Naive B cell (primary cell): Measurements from ENCODE around the gene SGIP1. TPM values are rescaled to one million over a fixed set of nuclear protein-coding genes. Genes with fewer than 3 reads are reported as not detected.

Experiments
- ATAC-seq, 2 donors: fragments of 150-1000 bp; cut with Tn5 transposase; 2 replicates each; pipeline ENCODE4 v1.10.0; 2021; ENCODE audit warnings: low read depth in 2 of 2, mild to moderate bottlenecking in 2 of 2, moderate library complexity in 2 of 2
- DNase-seq: peaks from one replicate; pipeline ENCODE4 v3.0.0; 2022
- H3K27ac Mint-ChIP-seq, 6 donors: one replicate each; pipeline ENCODE4 v1.8.0; 2020 to 2022; ENCODE audit warnings: mild to moderate bottlenecking in 6 of 6, mixed read lengths in 6 of 6, moderate library complexity in 5 of 6, inconsistent platforms in 2 of 6
- H3K27me3 Mint-ChIP-seq, 3 donors: one replicate each; pipeline ENCODE4 v1.8.0; 2021 to 2022; ENCODE audit warnings: mixed read lengths in 3 of 3, mild to moderate bottlenecking in 1 of 3
- H3K36me3 Mint-ChIP-seq, 2 donors: one replicate each; pipeline ENCODE4 v1.8.0; 2020 to 2022; ENCODE audit warnings: mixed read lengths in 2 of 2, inconsistent platforms in 1 of 2, mild to moderate bottlenecking in 1 of 2
- H3K4me1 Mint-ChIP-seq, 3 donors: one replicate each; pipeline ENCODE4 v1.8.0; 2020 to 2022; ENCODE audit warnings: mixed read lengths in 3 of 3, inconsistent platforms in 1 of 3, mild to moderate bottlenecking in 1 of 3, moderate library complexity in 1 of 3
- H3K4me3 Mint-ChIP-seq, 8 donors: one replicate each; pipeline ENCODE4 v1.8.0; 2020 to 2022; ENCODE audit warnings: mild to moderate bottlenecking in 8 of 8, mixed read lengths in 8 of 8, moderate library complexity in 8 of 8, inconsistent platforms in 2 of 8
- H3K9me3 Mint-ChIP-seq, 7 donors: one replicate each; pipeline ENCODE4 v1.8.0; 2020 to 2022; ENCODE audit warnings: mixed read lengths in 7 of 7, mild to moderate bottlenecking in 5 of 7, inconsistent platforms in 2 of 7, moderate library complexity in 1 of 7
- polyA plus RNA-seq, 6 donors: library from polyadenylated mRNA; unstranded; fragments of 300-500 nt; fragmentation: Illumina TruSeq; gene quantifications; one replicate each; pipeline ENCODE4 v1.2.3, GENCODE V29; 2021; ENCODE audit warnings: low read depth in 6 of 6

The SGIP1 gene
- polyA plus RNA-seq, 6 donors from 2014 or later, result not detected

DNA sequence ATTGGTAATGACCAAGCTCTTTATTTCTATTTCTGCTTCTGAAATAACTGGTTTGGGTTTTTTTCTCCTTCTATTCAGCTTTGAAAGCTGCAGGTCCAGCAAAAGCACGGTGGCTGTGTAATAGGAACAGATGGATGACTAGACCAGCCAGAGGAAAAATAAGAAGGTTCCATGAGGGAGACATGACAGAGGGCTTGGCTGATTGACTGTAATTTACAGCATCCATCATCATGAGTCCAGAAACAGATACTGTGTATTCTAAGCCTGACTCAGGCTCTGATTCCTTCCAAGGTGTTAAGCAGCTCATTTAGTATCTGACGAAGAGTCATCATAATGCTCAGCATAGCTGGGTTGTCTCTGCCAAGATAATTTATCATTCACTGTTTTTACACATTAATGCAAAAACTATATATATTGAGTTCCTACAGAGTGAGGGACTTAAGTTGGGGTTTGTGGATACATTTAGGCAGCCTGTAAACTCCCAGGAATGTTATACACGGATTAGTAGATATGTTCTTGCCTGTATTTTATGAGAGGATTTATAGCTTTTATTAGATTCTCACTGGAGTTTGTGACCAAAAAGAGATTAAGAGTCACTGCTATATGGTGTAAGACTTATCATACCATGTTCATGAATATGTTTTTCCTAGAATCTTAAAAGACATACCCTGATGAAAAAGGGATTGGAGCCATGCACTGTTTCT lies 72.6 kb downstream of the SGIP1 start:
- no peaks in the 10 kb centered on the region for H3K36me3 Mint-ChIP-seq
- no peak overlapping the region for H3K27ac Mint-ChIP-seq
- ATAC-seq, result no peak

DNA sequence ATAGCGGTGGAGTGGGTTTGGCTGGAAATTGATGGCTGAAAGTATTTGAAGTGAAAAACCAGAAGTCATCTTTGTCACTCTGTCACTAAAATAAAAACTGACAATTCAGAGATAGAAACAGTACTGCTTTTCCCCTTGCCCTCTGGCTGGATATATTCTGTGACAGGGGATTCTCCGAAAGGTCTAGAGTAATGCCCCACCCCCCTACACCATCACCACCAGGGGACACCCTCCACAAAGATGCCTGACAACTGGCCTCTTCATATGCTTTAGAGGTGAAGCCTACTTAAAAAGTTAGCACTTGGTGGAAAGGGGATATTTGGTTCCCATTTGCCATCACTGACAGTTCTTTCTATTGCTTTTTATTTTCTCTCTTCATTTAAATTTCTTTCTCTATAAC lies 73.5 kb downstream of the SGIP1 start:
- Mint-ChIP-seq H3K9me3 (no peaks in the 10 kb centered on the region), H3K4me1 (no peaks in the 10 kb centered on the region), H3K4me3 (no peak overlapping the region), H3K36me3 (no peaks in the 10 kb centered on the region), H3K27me3 (peaks cover 0 to 5% (median 0%) of the 10 kb centered on the region in 3 donors), H3K27ac (no peak overlapping the region)
- DNase-seq, result no peak
- ATAC-seq, result no peak

More for the DNA sequence above, 72.6 kb downstream of the SGIP1 start:
- Mint-ChIP-seq H3K27me3 (peaks cover 0 to 5% (median 0%) of the 10 kb centered on the region in 3 donors), H3K9me3 (no peaks in the 10 kb centered on the region), H3K4me3 (no peak overlapping the region), H3K4me1 (no peaks in the 10 kb centered on the region)
- DNase-seq, result no peak

DNA sequence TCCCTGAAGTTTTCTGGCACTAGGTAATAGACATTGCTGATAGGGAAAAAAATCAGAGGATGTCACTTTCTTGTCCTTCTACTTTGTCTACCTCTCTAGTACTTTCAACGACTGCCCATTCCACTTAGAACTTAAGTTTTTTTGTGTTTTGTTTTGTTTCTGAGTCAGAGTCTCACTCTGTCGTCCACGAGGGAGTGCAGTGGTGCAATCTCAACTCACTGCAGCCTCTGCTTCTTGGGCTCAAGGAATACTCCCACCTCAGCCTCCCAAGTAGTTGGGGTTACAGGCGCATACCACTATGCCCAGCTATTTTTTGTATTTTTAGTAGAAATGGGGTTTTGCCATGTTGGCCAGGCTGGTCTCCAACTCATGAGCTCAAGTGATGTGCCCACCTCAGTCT lies 79.2 kb downstream of the SGIP1 start:
- Mint-ChIP-seq H3K4me1 (no peaks in the 10 kb centered on the region), H3K27ac (no peak overlapping the region), H3K4me3 (no peak overlapping the region), H3K27me3 (peaks cover 0 to 11% (median 0%) of the 10 kb centered on the region in 3 donors), H3K9me3 (no peaks in the 10 kb centered on the region), H3K36me3 (no peaks in the 10 kb centered on the region)
- ATAC-seq (no peak), DNase-seq (no peak)

DNA sequence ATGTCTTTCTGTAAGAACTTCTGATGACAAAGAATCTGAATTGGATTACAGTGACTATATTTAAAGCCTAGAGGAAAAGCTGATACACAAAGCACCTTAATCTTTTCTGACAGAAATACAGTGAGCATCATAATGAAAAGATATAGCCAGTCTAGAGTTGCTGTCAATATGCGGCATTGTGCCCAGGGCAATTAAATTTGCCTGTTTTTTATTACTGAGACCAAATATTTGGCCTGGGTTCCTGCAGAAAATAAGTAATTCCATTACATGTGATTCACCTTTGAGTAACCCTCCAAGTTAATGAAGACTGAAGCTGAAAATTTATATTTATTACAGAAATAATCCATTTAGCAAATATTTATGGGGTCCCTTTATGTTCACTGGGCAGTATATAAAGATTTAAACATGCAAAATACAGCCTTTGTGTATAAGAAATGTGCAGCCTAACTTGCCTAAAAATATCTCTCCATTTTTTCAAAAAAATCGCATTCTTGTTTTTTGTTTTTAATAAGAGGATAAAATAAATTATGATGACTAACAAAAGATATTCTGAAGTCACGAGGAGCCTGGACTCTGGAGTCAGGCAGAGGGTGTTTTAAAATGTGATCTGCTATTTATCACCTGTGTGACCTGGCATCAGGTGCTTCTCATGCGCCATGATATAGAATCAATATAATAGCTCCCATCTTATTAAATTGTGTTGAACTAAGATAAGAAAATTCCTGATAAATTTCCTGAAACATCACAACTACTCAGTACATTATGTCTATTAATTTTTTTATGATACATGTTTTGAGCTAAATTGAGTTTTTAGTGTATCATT lies 83.6 kb downstream of the SGIP1 start:
- no peak for ATAC-seq
- no peaks in the 10 kb centered on the region for H3K36me3 Mint-ChIP-seq
- no peak overlapping the region for H3K4me3 Mint-ChIP-seq
- no peak for DNase-seq
- no peaks in the 10 kb centered on the region for H3K4me1 Mint-ChIP-seq
- H3K9me3 Mint-ChIP-seq, result peaks cover 0 to 3% (median 0%) of the 10 kb centered on the region in 7 donors
- H3K27ac Mint-ChIP-seq, result no peak overlapping the region
- peaks cover 0 to 7% (median 6%) of the 10 kb centered on the region in 3 donors for H3K27me3 Mint-ChIP-seq

DNA sequence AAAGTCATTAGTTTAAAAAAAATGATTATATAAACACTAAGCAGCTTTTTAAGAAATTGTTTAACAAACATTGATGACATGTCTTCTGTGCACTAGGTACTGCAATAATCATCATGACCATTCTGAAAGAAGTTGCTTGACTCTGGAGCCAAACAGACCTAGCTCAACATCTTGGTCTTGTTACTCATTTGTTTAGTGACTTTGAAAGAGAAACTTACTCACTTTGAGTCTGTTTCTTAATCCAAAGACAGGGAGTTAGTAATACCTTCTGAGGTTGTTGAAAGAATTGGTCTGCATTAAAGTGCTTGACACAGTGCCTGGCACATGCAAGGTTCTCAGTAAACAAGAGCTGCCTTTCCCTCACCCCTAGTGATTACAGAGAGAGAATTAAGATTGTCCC lies 84.4 kb downstream of the SGIP1 start:
- peaks cover 0 to 3% (median 0%) of the 10 kb centered on the region in 7 donors for H3K9me3 Mint-ChIP-seq
- H3K4me1 Mint-ChIP-seq, result no peaks in the 10 kb centered on the region
- ATAC-seq (no peak), DNase-seq (no peak)
- no peak overlapping the region for H3K4me3 Mint-ChIP-seq
- peaks cover 0 to 7% (median 6%) of the 10 kb centered on the region in 3 donors for H3K27me3 Mint-ChIP-seq
- H3K36me3 Mint-ChIP-seq, result no peaks in the 10 kb centered on the region
- H3K27ac Mint-ChIP-seq, result no peak overlapping the region

DNA sequence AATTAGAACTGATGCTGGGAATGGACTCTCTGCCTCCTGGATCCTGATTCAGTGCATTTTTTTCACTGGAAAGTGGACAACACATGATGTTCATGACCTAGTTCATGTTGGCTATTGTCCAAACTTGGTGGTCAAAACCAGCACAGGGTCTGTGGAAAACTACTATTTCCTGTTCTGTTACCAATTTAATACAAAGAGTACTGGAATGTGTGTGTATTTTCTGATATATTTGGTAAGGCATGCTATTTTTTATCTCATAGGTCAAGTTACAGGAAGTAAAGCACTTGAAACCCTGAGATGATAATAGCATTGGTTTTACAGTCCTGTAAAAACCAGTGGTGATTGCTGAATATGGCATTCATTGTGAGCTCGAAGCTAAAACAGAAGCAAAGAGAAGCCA lies 89.9 kb downstream of the SGIP1 start:
- DNase-seq (no peak), ATAC-seq (no peak)
- Mint-ChIP-seq H3K27me3 (peaks cover 0 to 6% (median 0%) of the 10 kb centered on the region in 3 donors), H3K4me1 (no peaks in the 10 kb centered on the region), H3K9me3 (peaks cover 0 to 3% (median 0%) of the 10 kb centered on the region in 7 donors), H3K27ac (no peak overlapping the region), H3K36me3 (no peaks in the 10 kb centered on the region), H3K4me3 (no peak overlapping the region)

DNA sequence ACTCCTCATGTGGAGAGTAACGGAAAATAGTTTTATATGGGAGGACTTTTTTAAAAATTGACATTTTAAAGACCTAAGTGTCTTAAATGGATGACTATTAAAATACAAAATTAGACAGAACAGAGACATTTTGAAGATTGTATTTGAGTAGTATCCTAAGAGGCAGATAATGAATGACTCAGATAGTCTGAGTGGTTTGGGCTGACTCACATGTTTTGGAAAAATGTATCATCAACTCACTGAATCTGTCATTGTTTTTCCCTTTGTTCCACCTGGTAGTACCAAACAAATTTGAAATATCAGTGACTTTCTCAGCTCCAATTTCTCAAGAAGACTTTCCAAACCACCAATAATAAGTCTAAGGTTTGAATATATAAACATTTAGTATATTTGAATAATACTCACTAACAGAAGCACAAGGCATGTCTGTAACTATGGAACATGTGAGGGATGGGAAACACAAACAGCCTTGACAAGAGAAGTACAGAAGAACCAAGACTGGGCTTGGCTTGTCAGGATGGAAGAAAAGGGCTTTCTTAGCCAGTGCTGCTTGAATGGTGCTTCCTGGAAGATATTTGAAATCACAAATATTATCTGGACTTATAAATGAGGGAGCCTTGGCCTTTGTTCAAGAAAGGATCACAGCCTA lies 90.6 kb downstream of the SGIP1 start:
- peak overlapping the region in 1 of 6 donors; percentile 10 for H3K27ac Mint-ChIP-seq
- no peak for ATAC-seq

DNA sequence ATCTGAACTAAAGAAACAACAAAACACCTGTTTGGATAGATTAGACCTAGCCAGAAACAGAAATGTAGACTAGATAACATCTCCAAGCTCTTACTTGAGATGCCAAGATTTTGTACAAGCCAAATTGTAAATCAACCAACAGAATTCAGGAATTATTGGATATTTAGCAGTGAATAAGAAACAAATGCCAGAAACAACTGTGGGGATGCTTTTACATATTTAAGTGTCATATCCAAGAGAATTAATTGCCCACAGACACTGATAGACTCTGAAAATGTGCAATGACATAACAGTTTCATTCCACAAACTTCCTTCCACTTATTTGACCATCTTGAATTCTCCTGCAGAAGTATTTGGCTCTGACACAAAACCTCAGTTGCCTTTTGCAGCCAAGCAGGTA lies 92.3 kb downstream of the SGIP1 start:
- Mint-ChIP-seq H3K27ac (no peak overlapping the region), H3K4me3 (no peak overlapping the region), H3K36me3 (no peaks in the 10 kb centered on the region), H3K27me3 (peaks cover 0 to 5% (median 0%) of the 10 kb centered on the region in 3 donors), H3K4me1 (no peaks in the 10 kb centered on the region), H3K9me3 (peaks cover 0 to 3% (median 0%) of the 10 kb centered on the region in 7 donors)
- DNase-seq (no peak), ATAC-seq (no peak)

More for the DNA sequence above, 90.6 kb downstream of the SGIP1 start:
- no peaks in the 10 kb centered on the region for H3K27me3 Mint-ChIP-seq
- H3K4me1 Mint-ChIP-seq, result no peaks in the 10 kb centered on the region
- H3K9me3 Mint-ChIP-seq, result peaks cover 0 to 3% (median 0%) of the 10 kb centered on the region in 7 donors
- no peak for DNase-seq
- no peaks in the 10 kb centered on the region for H3K36me3 Mint-ChIP-seq
- H3K4me3 Mint-ChIP-seq, result no peak overlapping the region

DNA sequence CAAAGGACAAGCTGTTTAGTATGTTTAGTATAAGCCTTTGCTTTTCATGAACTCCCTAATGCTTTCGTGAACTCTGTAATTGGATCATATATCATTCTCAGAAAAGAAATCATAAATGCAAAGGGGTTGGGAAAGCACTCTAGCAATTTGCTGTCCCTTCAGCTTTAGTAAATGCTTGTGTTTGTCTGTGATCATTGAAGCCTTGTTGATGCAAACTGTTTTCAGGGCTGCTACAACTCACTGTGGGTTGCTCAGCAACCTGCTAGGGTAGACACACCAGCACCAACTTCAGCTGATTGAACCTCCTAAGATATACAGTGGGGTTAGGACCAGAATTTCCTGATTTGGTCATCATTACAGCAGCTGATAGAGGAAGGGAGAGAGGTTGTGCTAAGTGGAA lies 95.0 kb downstream of the SGIP1 start:
- DNase-seq, result no peak
- Mint-ChIP-seq H3K9me3 (no peaks in the 10 kb centered on the region), H3K4me3 (no peak overlapping the region), H3K36me3 (no peaks in the 10 kb centered on the region), H3K27ac (no peak overlapping the region), H3K27me3 (peaks cover 0 to 7% (median 5%) of the 10 kb centered on the region in 3 donors), H3K4me1 (no peaks in the 10 kb centered on the region)
- ATAC-seq, result no peak

DNA sequence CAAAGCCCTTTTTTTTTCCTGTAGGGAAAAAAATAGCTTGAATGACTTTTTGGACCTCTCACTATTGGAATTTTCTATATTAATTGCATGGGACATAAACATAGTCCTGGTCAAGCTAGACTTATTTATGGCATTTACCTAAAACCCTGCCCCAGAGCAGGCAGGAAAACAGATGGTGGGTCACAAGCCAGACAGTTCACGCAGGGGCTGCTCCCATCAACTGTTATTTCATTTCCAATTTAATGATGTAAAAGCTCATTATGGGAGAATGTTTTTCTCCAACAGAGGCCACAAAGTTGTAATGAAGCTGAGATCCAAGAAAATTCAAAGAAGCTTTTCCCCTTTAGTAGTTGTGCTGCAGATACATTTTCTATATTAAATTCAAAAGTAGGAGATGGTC lies 99.2 kb downstream of the SGIP1 start:
- Mint-ChIP-seq H3K27me3 (peaks cover 0 to 13% (median 5%) of the 10 kb centered on the region in 3 donors), H3K9me3 (no peaks in the 10 kb centered on the region), H3K27ac (no peak overlapping the region), H3K4me3 (no peak overlapping the region), H3K36me3 (no peaks in the 10 kb centered on the region), H3K4me1 (no peaks in the 10 kb centered on the region)
- ATAC-seq (no peak), DNase-seq (no peak)

DNA sequence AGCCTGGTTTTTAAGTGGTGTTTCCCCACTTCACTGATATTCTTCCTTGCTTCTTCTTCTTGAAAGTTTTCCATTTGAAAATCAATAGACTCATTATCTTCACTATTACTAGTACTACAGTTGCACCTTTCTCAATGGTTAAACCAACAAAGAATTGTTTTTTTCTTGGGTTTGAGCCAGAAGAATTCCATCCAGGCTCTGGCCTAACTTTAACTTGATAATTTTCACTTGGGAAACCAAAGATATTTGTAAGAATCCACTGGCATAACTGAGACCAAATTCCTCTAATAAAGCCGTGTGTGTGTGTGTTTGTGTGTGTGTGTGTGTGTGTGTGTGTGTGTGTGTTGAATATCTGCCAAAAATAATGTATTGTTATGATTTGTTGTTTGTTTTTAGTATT lies 103.2 kb downstream of the SGIP1 start:
- Mint-ChIP-seq H3K36me3 (no peaks in the 10 kb centered on the region), H3K9me3 (no peaks in the 10 kb centered on the region), H3K4me1 (no peaks in the 10 kb centered on the region), H3K27ac (no peak overlapping the region), H3K27me3 (peaks cover 0 to 15% (median 0%) of the 10 kb centered on the region in 3 donors), H3K4me3 (no peak overlapping the region)
- DNase-seq (no peak), ATAC-seq (no peak)

DNA sequence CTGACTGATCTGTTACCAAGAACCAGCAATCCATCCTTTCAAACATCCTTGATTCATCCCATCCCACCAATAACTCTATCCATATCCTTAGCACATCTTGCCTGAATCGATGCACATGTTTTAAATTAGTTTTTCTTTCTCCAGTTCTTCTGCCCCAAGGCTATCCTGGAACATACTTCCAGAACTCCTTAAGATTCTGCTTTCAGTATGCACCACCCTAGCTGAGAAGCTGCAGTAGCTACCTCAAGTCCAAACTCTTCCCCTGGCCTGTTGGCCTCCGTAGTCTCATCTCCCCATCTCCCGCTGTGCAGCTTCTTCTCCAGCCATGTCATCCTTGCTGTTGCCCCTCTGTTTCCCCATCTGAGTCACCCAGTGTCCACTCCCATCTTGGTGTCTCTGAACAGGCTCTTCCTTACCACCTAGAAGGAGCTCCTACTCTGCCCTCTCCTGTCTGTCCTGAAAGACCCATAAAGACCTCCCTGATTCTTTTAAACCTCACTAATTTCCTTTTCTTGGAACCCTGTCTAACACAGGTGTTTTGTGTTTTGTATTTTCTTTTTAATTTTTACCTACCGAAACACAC lies 108.0 kb downstream of the SGIP1 start:
- DNase-seq (no peak), ATAC-seq (no peak)
- H3K27ac Mint-ChIP-seq, result no peak overlapping the region
- H3K27me3 Mint-ChIP-seq, result peaks cover 0 to 7% (median 5%) of the 10 kb centered on the region in 3 donors
- no peaks in the 10 kb centered on the region for H3K9me3 Mint-ChIP-seq
- H3K36me3 Mint-ChIP-seq, result no peaks in the 10 kb centered on the region
- no peak overlapping the region for H3K4me3 Mint-ChIP-seq
- H3K4me1 Mint-ChIP-seq, result no peaks in the 10 kb centered on the region

DNA sequence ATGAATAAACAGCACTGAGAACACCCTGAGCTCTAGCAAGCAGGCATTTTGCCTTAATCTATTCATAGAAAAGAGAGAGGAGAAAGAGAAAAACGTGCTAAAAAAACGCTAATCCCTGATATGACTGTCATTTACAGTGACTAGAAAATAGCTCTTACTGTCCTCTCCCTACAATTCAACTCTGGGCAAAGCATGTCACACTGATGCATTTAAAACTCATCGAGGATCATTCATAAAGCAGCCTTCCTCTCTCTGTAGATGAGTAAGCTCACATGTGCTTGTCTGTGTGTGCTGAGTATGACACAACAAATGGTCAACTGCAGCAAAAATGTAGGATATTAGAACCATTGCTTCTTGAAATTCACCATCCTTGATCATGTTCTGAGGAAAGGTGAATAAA lies 109.0 kb downstream of the SGIP1 start:
- no peaks in the 10 kb centered on the region for H3K36me3 Mint-ChIP-seq
- DNase-seq, result no peak
- ATAC-seq, result no peak

More for the DNA sequence above, 109.0 kb downstream of the SGIP1 start:
- Mint-ChIP-seq H3K27me3 (peaks cover 0 to 7% (median 5%) of the 10 kb centered on the region in 3 donors), H3K9me3 (no peaks in the 10 kb centered on the region), H3K4me3 (no peak overlapping the region), H3K4me1 (peaks cover 0 to 1% (median 0%) of the 10 kb centered on the region in 3 donors), H3K27ac (no peak overlapping the region)
